Psoas muscle (tissue), 8 donors: ENCODE data around the gene CLIP1. TPM values are rescaled to one million over a fixed set of nuclear protein-coding genes. Genes with fewer than 3 reads are reported as not detected.

ENCODE experiments used
- ATAC-seq, 4 donors: fragments of 200-7000 bp; cut with Tn5 transposase; one replicate each; pipeline ENCODE4 v1.9.1; 2020; ENCODE audit warnings: moderate library complexity in 3 of 4, mild to moderate bottlenecking in 2 of 4
- DNase-seq, 2 donors: peaks; one replicate each; pipeline ENCODE4 v3.0.0-alpha.2; 2020
- H3K27ac ChIP-seq: fragments of 200-600 bp; one replicate; pipeline ENCODE4 v1.8.0; 2022
- H3K27me3 ChIP-seq, 3 donors: fragments of 200-600 bp in 1 of 3; one replicate each; pipeline versions ENCODE4 v1.6.1 to v1.8.0; 2013 to 2022; ENCODE audit warnings: low read length in 2 of 3, mild to moderate bottlenecking in 2 of 3, moderate library complexity in 1 of 3; ENCODE audit not compliant: insufficient read depth in 3 of 3
- H3K36me3 ChIP-seq, 2 donors: fragments of 200-600 bp in 1 of 2; one replicate each; pipeline versions ENCODE4 v1.6.1 to v1.8.0; 2013 to 2022; ENCODE audit warnings: low read depth in 1 of 2, mild to moderate bottlenecking in 1 of 2, moderate library complexity in 1 of 2; ENCODE audit not compliant: insufficient read depth in 1 of 2
- H3K4me1 ChIP-seq: fragments of 200-600 bp; one replicate; pipeline ENCODE4 v1.8.0; 2022
- H3K4me3 ChIP-seq: fragments of 200-600 bp; one replicate; pipeline ENCODE4 v1.8.0; 2022; ENCODE audit warnings: mild to moderate bottlenecking
- H3K9me3 ChIP-seq: fragments of 200-600 bp; one replicate; pipeline ENCODE4 v1.8.0; 2022
- CTCF ChIP-seq: fragments of 200-600 bp; IDR thresholded peaks from one replicate; pipeline ENCODE4 v1.8.0; 2022; ENCODE audit warnings: antibody characterized with exemption
- WGBS, 3 donors: extraction: QIAGEN DNeasy Blood & Tissue Kit; methylation state at CpG; one replicate each; pipeline versions ENCODE4 v1.1.6 to v1.1.7; 2013; 5-methylcytosine and 5-hydroxymethylcytosine counted together
- intact Hi-C, 2 donors: fragments of 100-400 bp; cut with DNase I; formaldehyde crosslinking; loops; one replicate each; pipeline versions ENCODE4 v1.11.0 to v1.14.2; 2022
- polyA plus RNA-seq, 3 donors: library from polyadenylated mRNA; stranded (reverse); fragments of 200-250 nt; gene quantifications; one replicate each; pipeline ENCODE4 v1.2.3, GENCODE V29; 2013
- total RNA-seq, 4 donors: library from RNA; stranded (reverse); fragmentation: NEBNext Ultra II Directional in 2 of 4; extraction: Animal tissue kit (Norgen Biotek cat#: 25700) in 2 of 4; gene quantifications; one replicate each; pipeline versions ENCODE4 v1.2.1 to v1.2.4, GENCODE V29; 2021 to 2023
- donor health status: healthy with polysubstance abuse.
- donor health status: DM: no; HTN: no; CAD: no; lungs with moderate emphysema.
- donor health status: Bipolar disorder and iron deficiency.
- donor health status: healthy.
- donor health status: DM: yes; HTN: yes; CAD: no.
- donor health status: DM: no; HTN: no; CAD: no.
- donor health status: DM: no; HTN: no; CAD: no.
- donor health status: DM: yes; HTN: yes; CAD: no.

CLIP1 gene
- total and polyA plus RNA-seq, 7 donors, result 235 to 639 (median 458) TPM

- Histone ChIP-seq H3K4me1 (peaks cover 59% of the 10 kb centered on the region), H3K9me3 (no peaks in the 10 kb centered on the region), H3K27me3 (no peaks in the 10 kb centered on the region), H3K36me3 (peaks cover 0 to 24% of the 10 kb centered on the region in 2 donors), H3K4me3 (peak overlapping the region; percentile 48), H3K27ac (peak overlapping the region; percentile 82)
- peak; percentile 54 to 78 (median 65) for ATAC-seq
- TF ChIP-seq CTCF, result no peak
- 63 to 72% (median 64%) methylated on average over 5 of the region's 5 CpGs for WGBS, 3 donors
- DNase-seq, result no peak
- intact Hi-C loops, result no loop called here
Measured at GRCh38 chr12:122413516-122414404, 8.7 kb downstream of the CLIP1 start.

GRCh38 chr12:122412851-122413433 lies 9.5 kb downstream of the CLIP1 start:
- intact Hi-C loops, result no loop called here
- peak overlapping the region; percentile 82 for H3K27ac ChIP-seq
- H3K36me3 ChIP-seq, result peaks cover 0 to 24% of the 10 kb centered on the region in 2 donors
- ATAC-seq, result peak in 2 of 4 donors; percentile 26 to 43
- TF ChIP-seq CTCF, result no peak
- no peaks in the 10 kb centered on the region for H3K9me3 ChIP-seq
- no peaks in the 10 kb centered on the region for H3K27me3 ChIP-seq
- 21 to 32% (median 29%) methylated on average over 4 of the region's 4 CpGs for WGBS, 3 donors
- DNase-seq, result no peak
- H3K4me3 ChIP-seq, result peak overlapping the region; percentile 48
- H3K4me1 ChIP-seq, result peaks cover 55% of the 10 kb centered on the region

GRCh38 chr12:122411537-122411936 lies 10.9 kb downstream of the CLIP1 start:
- Histone ChIP-seq H3K27me3 (no peaks in the 10 kb centered on the region), H3K27ac (peak overlapping the region; percentile 82), H3K4me1 (peaks cover 63% of the 10 kb centered on the region), H3K4me3 (peak overlapping the region; percentile 11), H3K9me3 (no peaks in the 10 kb centered on the region), H3K36me3 (peaks cover 0 to 17% of the 10 kb centered on the region in 2 donors)
- DNase-seq (no peak), ATAC-seq (no peak)
- WGBS, 3 donors, result 66 to 77% (median 67%) methylated on average over 3 of the region's 3 CpGs
- no peak for TF ChIP-seq CTCF
- intact Hi-C loops, result no loop called here

- ATAC-seq, result no peak
- no peak overlapping the region for H3K4me3 ChIP-seq
- no peak for TF ChIP-seq CTCF
- H3K9me3 ChIP-seq, result no peaks in the 10 kb centered on the region
- no peaks in the 10 kb centered on the region for H3K27me3 ChIP-seq
- intact Hi-C loops, result no loop called here
- H3K36me3 ChIP-seq, result no peaks in the 10 kb centered on the region
- H3K27ac ChIP-seq, result peak overlapping the region; percentile 94
- DNase-seq, result no peak
- 82 to 94% (median 84%) methylated on average over 3 of the region's 3 CpGs for WGBS, 3 donors
- H3K4me1 ChIP-seq, result peaks cover 77% of the 10 kb centered on the region
Measured at GRCh38 chr12:122407208-122407607, 15.3 kb downstream of the CLIP1 start.
